ENCODE results near the gene COPG2. TPM values are rescaled to one million over a fixed set of nuclear protein-coding genes. Genes with fewer than 3 reads are reported as not detected.

The COPG2 gene
- total and polyA plus RNA-seq, 2 of the 4 experiments (the other 2 are of a cell fraction), result 18.1 to 50.0 TPM

GRCh38 chr7:130614449-130614848 is 54.1 kb downstream of the COPG2 start:
- ChIA-PET CTCF (no interaction called here), POLR2A (ENCODE audit: unreplicated experiment) (no interaction called here)
- in situ Hi-C loops (cut with MboI; ENCODE audit: low sequenced_read_pairs) (no loop called here), intact Hi-C loops (cut with micrococcal nuclease) (loop anchor here (5.0 kb wide), 1 partner anchor 98 kb away; no protein-coding TSS in a partner anchor), dilution Hi-C loops (cut with HindIII; ENCODE audit: low sequenced_read_pairs, unreplicated experiment) (no loop called here)
- Histone ChIP-seq H3K23ac (ENCODE audit: low read depth, low read length) (no peak overlapping the region), H2AK9ac (replicated peaks; ENCODE audit: low read depth, low read length, poor library complexity) (no peak overlapping the region), H3K56ac (ENCODE audit: extremely low read depth, insufficient read depth, low read length) (no peak overlapping the region), H4K20me1 (ENCODE audit: insufficient read depth, low read length) (no peaks in the 10 kb centered on the region), H3K9me3 (ENCODE audit: control insufficient read depth, insufficient read depth, low read length) (no peaks in the 10 kb centered on the region), H3K79me1 (ENCODE audit: low read depth in 1 of 2, low read length in 2 of 2) (no peaks in the 10 kb centered on the region), H3K9ac (ENCODE audit: low read depth, low read length) (no peak overlapping the region), H4K8ac (ENCODE audit: low read depth in 2 of 2, low read length in 2 of 2) (no peak overlapping the region), H3K18ac (ENCODE audit: low read depth, low read length) (no peak overlapping the region), H3K4me1 (ENCODE audit: control insufficient read depth, insufficient read depth, low read length) (no peaks in the 10 kb centered on the region), H2BK20ac (ENCODE audit: low read depth, low read length) (no peak overlapping the region), H2AK5ac (ENCODE audit: low read depth, low read length) (no peak overlapping the region), H3K27ac (ENCODE audit: insufficient read depth, low read length) (no peak overlapping the region), H2BK15ac (ENCODE audit: low read depth, low read length) (no peak overlapping the region), H3K14ac (replicated peaks; ENCODE audit: low read depth, low read length) (no peak overlapping the region), H3K36me3 (ENCODE audit: control insufficient read depth, insufficient read depth, low read length) (peaks cover 6% of the 10 kb centered on the region), H4K5ac (ENCODE audit: low read depth, low read length) (no peak overlapping the region), H2BK120ac (ENCODE audit: low read depth, low read length) (no peak overlapping the region), H3K4me2 (ENCODE audit: low read depth, low read length) (no peak overlapping the region), H3K27me3 (ENCODE audit: control insufficient read depth, insufficient read depth, low read length) (no peaks in the 10 kb centered on the region), H3K4me3 (ENCODE audit: insufficient read depth, low read depth, low read length) (no peak overlapping the region), H3K4ac (ENCODE audit: low read depth, low read length) (no peak overlapping the region), H3K9me1 (ENCODE audit: insufficient read depth, low read length) (no peaks in the 10 kb centered on the region), H4K91ac (ENCODE audit: insufficient read depth, low read depth, low read length) (no peak overlapping the region), H2AFZ (replicated peaks; ENCODE audit: low read length, poor library complexity) (no peak overlapping the region), H2BK5ac (ENCODE audit: low read depth, low read length, poor library complexity, severe bottlenecking) (no peak overlapping the region)
- TF ChIP-seq MAZ (IDR thresholded peaks at IDR 0.05; ENCODE audit: borderline replicate concordance, low read depth, low read length), result no peak
- no peak for TF ChIP-seq CTCF (conservative IDR thresholded peaks at IDR 0.05; ENCODE audit: low read depth, low read length)
- TF ChIP-seq SMC3 (IDR thresholded peaks at IDR 0.05; ENCODE audit: low read depth, low read length), result no peak
- peak; percentile 78 for TF ChIP-seq MAFK (IDR thresholded peaks at IDR 0.05; ENCODE audit: low read depth, low read length)
- no peak for TF ChIP-seq RAD21 (IDR thresholded peaks at IDR 0.05; ENCODE audit: low read length)
- ATAC-seq (ENCODE audit: low read depth) (no peak), DNase-seq (no peak)
- BruUV-seq (replicated peaks), result no TSS peak
- WGBS, 2 experiments (ENCODE audit: extremely low coverage in 2 of 2, insufficient read length in 1 of 2), result no CpG with 5 or more reads among the region's 1 CpG
